HK-2 (cell line): ENCODE measurements around the gene FANCC.

Experiments used
- DNase-seq: peaks from one replicate; pipeline ENCODE4 v3.0.0-alpha.2; 2018; ENCODE audit not compliant: unreplicated experiment

The FANCC gene

GRCh38 chr9:95125652-95126051 is 191.9 kb downstream of the FANCC start:
- no peak for DNase-seq

- DNase-seq: no peak
These were observed 192.7 kb downstream of the FANCC start for GRCh38 chr9:95124582-95125367.

- no peak for DNase-seq
These were observed 196.6 kb downstream of the FANCC start for GRCh38 chr9:95120781-95121370.

- DNase-seq: no peak
These were observed 198.9 kb downstream of the FANCC start for GRCh38 chr9:95118596-95118995.

GRCh38 chr9:95116808-95117204 is 200.7 kb downstream of the FANCC start:
- DNase-seq: no peak

GRCh38 chr9:95116002-95116807 is 201.3 kb downstream of the FANCC start:
- no peak for DNase-seq

- no peak for DNase-seq
These were observed 202.4 kb downstream of the FANCC start for GRCh38 chr9:95115104-95115503.

GRCh38 chr9:95112436-95113280 is 204.9 kb downstream of the FANCC start:
- no peak for DNase-seq

- no peak for DNase-seq
These were observed 205.8 kb downstream of the FANCC start for GRCh38 chr9:95111716-95112115.

GRCh38 chr9:95110921-95111525 is 206.5 kb downstream of the FANCC start:
- no peak for DNase-seq

GRCh38 chr9:95109456-95109855 is 208.1 kb downstream of the FANCC start:
- DNase-seq: no peak

GRCh38 chr9:95108777-95109176 is 208.7 kb downstream of the FANCC start:
- DNase-seq: no peak

- no peak for DNase-seq
These were observed 209.5 kb downstream of the FANCC start for GRCh38 chr9:95107976-95108375.

- DNase-seq: no peak
These were observed 210.3 kb downstream of the FANCC start for GRCh38 chr9:95107001-95107749.

GRCh38 chr9:95105519-95106287 is 211.8 kb downstream of the FANCC start:
- DNase-seq: no peak

GRCh38 chr9:95104980-95105379 is 212.5 kb downstream of the FANCC start:
- DNase-seq: no peak

GRCh38 chr9:95104581-95104960 is 212.9 kb downstream of the FANCC start:
- DNase-seq: no peak

- no peak for DNase-seq
These were observed 213.5 kb downstream of the FANCC start for GRCh38 chr9:95103871-95104580.

- no peak for DNase-seq
These were observed 214.2 kb downstream of the FANCC start for GRCh38 chr9:95103281-95103771.
